Anterior cingulate cortex (tissue), 58 donors: ENCODE data around the gene ITPK1.

ENCODE experiments used
- DNase-seq, 58 donors: peaks; one replicate each; lab custom pipeline; 2025; lab: John Stamatoyannopoulos, UW

ITPK1 gene

GRCh38 chr14:92984082-92984788 is 131.5 kb downstream of the ITPK1 start:
- DNase-seq = no peak

- peak in 9 of 58 donors; percentile 14 to 44 (median 33) for DNase-seq
These were observed 132.8 kb downstream of the ITPK1 start for GRCh38 chr14:92982956-92983355.

- DNase-seq = no peak
These were observed 134.0 kb downstream of the ITPK1 start for GRCh38 chr14:92981726-92982125.

GRCh38 chr14:92980866-92981265 is 134.9 kb downstream of the ITPK1 start:
- DNase-seq = no peak

GRCh38 chr14:92978229-92979021 is 137.3 kb downstream of the ITPK1 start:
- DNase-seq = no peak

GRCh38 chr14:92976268-92976667 is 139.5 kb downstream of the ITPK1 start:
- DNase-seq = no peak

- no peak for DNase-seq
These were observed 141.0 kb downstream of the ITPK1 start for GRCh38 chr14:92974541-92975345.

- peak in 1 of 58 donors; percentile 76 for DNase-seq
These were observed 141.8 kb downstream of the ITPK1 start for GRCh38 chr14:92973798-92974372.

- peak in 54 of 58 donors; percentile 28 to 96 (median 77) for DNase-seq
These were observed 142.4 kb downstream of the ITPK1 start for GRCh38 chr14:92973261-92973797.

- DNase-seq = no peak
These were observed 144.0 kb downstream of the ITPK1 start for GRCh38 chr14:92971601-92972180.

- DNase-seq = no peak
These were observed 145.5 kb downstream of the ITPK1 start for GRCh38 chr14:92970271-92970670.

GRCh38 chr14:92969871-92970270 is 145.9 kb downstream of the ITPK1 start:
- no peak for DNase-seq

GRCh38 chr14:92969430-92969829 is 146.3 kb downstream of the ITPK1 start:
- DNase-seq = peak in 28 of 58 donors; percentile 14 to 77 (median 40)

- DNase-seq = no peak
These were observed 147.3 kb downstream of the ITPK1 start for GRCh38 chr14:92968291-92969020.

GRCh38 chr14:92967346-92967926 is 148.3 kb downstream of the ITPK1 start:
- no peak for DNase-seq

GRCh38 chr14:92965281-92965680 is 150.4 kb downstream of the ITPK1 start:
- DNase-seq = no peak

- DNase-seq = no peak
These were observed 151.3 kb downstream of the ITPK1 start for GRCh38 chr14:92964124-92965109.
